Measurements from ENCODE around the gene STIMATE. TPM values are rescaled to one million over a fixed set of nuclear protein-coding genes. Genes with fewer than 3 reads are reported as not detected.

STIMATE gene
- total RNA-seq, 1 experiment from 2014 or later: 15.7 TPM

- CTCF ChIA-PET: no interaction called here
- Histone ChIP-seq H3K27me3 (ENCODE audit: control insufficient read depth, insufficient read depth, low read length) (no peaks in the 10 kb centered on the region), H3K4me3 (ENCODE audit: low read depth in 2 of 2, low read length in 2 of 2) (no peak overlapping the region), H3K9me3 (ENCODE audit: control insufficient read depth, insufficient read depth, low read depth, low read length) (no peaks in the 10 kb centered on the region), H3K36me3 (ENCODE audit: control insufficient read depth, insufficient read depth, low read length) (no peaks in the 10 kb centered on the region), H3K4me1 (ENCODE audit: control insufficient read depth, insufficient read depth, low read length) (no peaks in the 10 kb centered on the region), H3K27ac (ENCODE audit: low read length) (no peak overlapping the region)
- in situ Hi-C loops (cut with HindIII; ENCODE audit: low pct_unique_long_range_greater_than_20kb, low sequenced_read_pairs): no loop called here
- ATAC-seq: no peak
- POLR2A ChIA-PET: interaction anchor here (0.6 kb wide), 1 partner anchor 18 kb away, joined by 16 read pairs; no protein-coding TSS in a partner anchor
- intact Hi-C loops (cut with micrococcal nuclease; ENCODE audit: unreplicated experiment): no loop called here
- no peak for TF ChIP-seq SIN3A (IDR thresholded peaks at IDR 0.05; ENCODE audit: borderline replicate concordance, insufficient read depth, low read depth, low read length)
- TF ChIP-seq TCF7L2 (IDR thresholded peaks at IDR 0.05; ENCODE audit: low read depth, low read length): no peak
- TF ChIP-seq REST (IDR thresholded peaks at IDR 0.05; ENCODE audit: insufficient read depth in 1 of 2, low read depth in 2 of 2, low read length in 1 of 2): no peak
- no peak for TF ChIP-seq CTCF (IDR thresholded peaks at IDR 0.05)
- no peak for TF ChIP-seq POLR2AphosphoS5 (IDR thresholded peaks at IDR 0.05; ENCODE audit: low read depth, low read length)
- no peak for DNase-seq (ENCODE audit: low read depth, low spot score)
- BruUV-seq (replicated peaks): no TSS peak
Measured at GRCh38 chr3:52882377-52882776, 15.0 kb downstream of the STIMATE start.

- Histone ChIP-seq H3K9me3 (ENCODE audit: control insufficient read depth, insufficient read depth, low read depth, low read length) (no peaks in the 10 kb centered on the region), H3K4me1 (ENCODE audit: control insufficient read depth, insufficient read depth, low read length) (no peaks in the 10 kb centered on the region), H3K4me3 (ENCODE audit: low read depth in 2 of 2, low read length in 2 of 2) (no peak overlapping the region), H3K27me3 (ENCODE audit: control insufficient read depth, insufficient read depth, low read length) (no peaks in the 10 kb centered on the region), H3K36me3 (ENCODE audit: control insufficient read depth, insufficient read depth, low read length) (no peaks in the 10 kb centered on the region), H3K27ac (ENCODE audit: low read length) (no peak overlapping the region)
- intact Hi-C loops (cut with micrococcal nuclease; ENCODE audit: unreplicated experiment): no loop called here
- ChIA-PET POLR2A (interaction anchor here (0.6 kb wide), 1 partner anchor 19 kb away, joined by 16 read pairs; no protein-coding TSS in a partner anchor), CTCF (no interaction called here)
- ATAC-seq (no peak), DNase-seq (ENCODE audit: low read depth, low spot score) (no peak)
- TF ChIP-seq POLR2AphosphoS5 (IDR thresholded peaks at IDR 0.05; ENCODE audit: low read depth, low read length): no peak
- TF ChIP-seq TCF7L2 (IDR thresholded peaks at IDR 0.05; ENCODE audit: low read depth, low read length): no peak
- TF ChIP-seq REST (IDR thresholded peaks at IDR 0.05; ENCODE audit: insufficient read depth in 1 of 2, low read depth in 2 of 2, low read length in 1 of 2): no peak
- TF ChIP-seq CTCF (IDR thresholded peaks at IDR 0.05): no peak
- no peak for TF ChIP-seq SIN3A (IDR thresholded peaks at IDR 0.05; ENCODE audit: borderline replicate concordance, insufficient read depth, low read depth, low read length)
- BruUV-seq (replicated peaks): no TSS peak
- in situ Hi-C loops (cut with HindIII; ENCODE audit: low pct_unique_long_range_greater_than_20kb, low sequenced_read_pairs): no loop called here
Measured at GRCh38 chr3:52881871-52882270, 15.5 kb downstream of the STIMATE start.

All from Panc1 (cell line).